ENCODE data around the gene TBX21. TPM values are rescaled to one million over a fixed set of nuclear protein-coding genes. Genes with fewer than 3 reads are reported as not detected.

TBX21 gene
- total and polyA plus RNA-seq, 7 donors, result 0.04 to 0.36 (median 0.12) TPM; not detected in 1

DNA sequence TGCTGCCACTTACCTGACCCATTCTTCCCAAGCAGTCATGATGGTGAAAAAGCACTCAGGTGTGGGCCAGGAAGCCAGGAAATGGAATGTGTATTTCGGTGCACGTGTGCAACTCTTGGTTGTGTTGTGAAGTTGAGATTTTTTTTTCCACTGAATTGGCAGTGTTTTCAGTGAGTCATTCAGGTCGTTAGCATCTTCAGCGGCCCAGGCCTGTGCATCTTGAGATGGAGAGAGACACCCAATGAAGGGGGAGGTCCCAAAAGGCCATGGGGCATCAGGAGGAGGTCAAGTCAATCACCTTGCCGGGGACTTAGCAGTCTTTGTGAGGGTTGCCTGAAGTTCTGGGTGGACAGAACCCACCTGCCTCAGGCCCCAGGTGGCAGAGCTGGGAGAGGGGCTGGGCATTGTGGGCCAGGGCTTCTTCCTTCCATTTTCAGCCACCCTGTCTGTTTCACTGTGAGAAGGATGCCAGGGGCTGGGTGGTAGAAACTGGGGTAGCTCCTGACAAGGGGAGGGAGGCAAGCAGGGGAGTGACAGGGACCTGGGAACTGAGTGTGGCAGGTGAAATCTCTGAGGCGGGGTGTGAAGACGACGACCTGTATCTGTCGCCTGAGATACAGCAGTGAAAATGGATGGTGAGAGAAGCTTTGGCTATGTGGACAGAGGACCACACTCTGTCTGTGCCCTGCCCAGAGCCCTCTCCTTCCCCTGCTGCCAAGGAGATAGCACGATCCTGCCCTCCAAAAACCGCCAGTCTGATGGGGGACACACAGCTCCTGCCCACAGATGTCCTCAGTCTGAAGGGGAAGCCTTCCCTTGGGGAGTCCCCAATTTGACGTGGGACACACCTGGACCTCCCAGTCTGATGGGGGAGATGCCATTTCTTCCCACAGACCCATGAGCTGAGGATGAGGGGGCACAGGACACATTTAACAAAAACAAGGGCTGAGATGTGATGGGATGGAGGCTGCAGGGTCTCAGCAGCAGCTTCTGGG, 27.2 kb upstream of the TBX21 start:
- peaks cover 19% of the 10 kb centered on the region for H3K4me1 ChIP-seq
- 67 to 78% (median 74%) methylated on average over 12 of the region's 12 CpGs for WGBS, 3 donors
- ATAC-seq, result no peak
- no peak for TF ChIP-seq CTCF (IDR thresholded peaks at IDR 0.05)
- H3K9me3 ChIP-seq, result no peaks in the 10 kb centered on the region
- H3K4me3 ChIP-seq, result no peak overlapping the region
- H3K36me3 ChIP-seq (ENCODE audit: insufficient read depth in 1 of 2, low read depth in 1 of 2), result peaks cover 0 to 24% of the 10 kb centered on the region in 2 donors
- intact Hi-C loops (cut with DNase I), result no loop called here
- H3K27me3 ChIP-seq (ENCODE audit: insufficient read depth in 3 of 3, low read length in 2 of 3), result no peaks in the 10 kb centered on the region
- DNase-seq, result no peak
- no peak overlapping the region for H3K27ac ChIP-seq

DNA sequence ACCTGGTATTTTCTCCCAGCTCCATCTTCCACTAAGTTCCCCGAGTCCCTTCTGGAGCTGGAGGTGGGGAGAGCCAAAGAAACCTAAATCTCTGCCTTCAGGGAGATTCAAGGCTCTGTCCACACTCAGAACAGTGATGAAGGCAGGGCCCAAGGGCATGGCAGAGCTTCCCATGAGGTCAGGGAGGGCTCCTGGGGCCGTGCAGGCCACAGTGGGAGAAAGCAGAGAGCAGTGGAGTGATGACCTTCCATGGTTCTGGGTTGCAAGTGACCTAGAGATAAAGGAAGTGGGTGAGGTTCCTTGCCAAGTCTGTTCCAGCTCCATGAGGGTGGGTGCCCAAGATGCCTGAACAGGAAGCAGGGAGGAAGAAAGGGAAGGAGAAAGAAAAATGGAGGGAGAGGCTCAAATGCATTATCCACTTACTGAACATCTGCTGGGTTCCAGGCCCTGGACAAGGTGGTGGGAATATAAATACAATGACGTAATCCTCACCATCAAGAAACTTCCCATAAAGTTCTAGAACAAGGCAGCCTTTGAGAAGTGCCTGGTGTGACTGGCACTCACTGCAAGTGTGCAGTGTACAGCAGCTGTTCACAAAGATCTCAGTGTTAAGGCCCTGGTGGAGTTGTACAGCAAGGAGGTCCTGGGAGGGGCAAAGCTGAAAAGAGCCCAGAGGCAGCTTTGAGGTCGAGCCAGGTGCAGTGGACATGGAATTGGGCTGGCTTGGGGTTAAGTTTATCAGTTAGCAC, 25.8 kb upstream of the TBX21 start:
- peaks cover 0 to 30% of the 10 kb centered on the region in 2 donors for H3K36me3 ChIP-seq (ENCODE audit: insufficient read depth in 1 of 2, low read depth in 1 of 2)
- DNase-seq (no peak), ATAC-seq (no peak)
- WGBS, 3 donors, result 58 to 72% (median 67%) methylated on average over 4 of the region's 4 CpGs
- no peak overlapping the region for H3K4me3 ChIP-seq
- H3K4me1 ChIP-seq, result peaks cover 19% of the 10 kb centered on the region
- no peaks in the 10 kb centered on the region for H3K9me3 ChIP-seq
- intact Hi-C loops (cut with DNase I), result no loop called here
- no peak overlapping the region for H3K27ac ChIP-seq
- TF ChIP-seq CTCF (IDR thresholded peaks at IDR 0.05), result no peak
- H3K27me3 ChIP-seq (ENCODE audit: insufficient read depth in 3 of 3, low read length in 2 of 3), result no peaks in the 10 kb centered on the region

DNA sequence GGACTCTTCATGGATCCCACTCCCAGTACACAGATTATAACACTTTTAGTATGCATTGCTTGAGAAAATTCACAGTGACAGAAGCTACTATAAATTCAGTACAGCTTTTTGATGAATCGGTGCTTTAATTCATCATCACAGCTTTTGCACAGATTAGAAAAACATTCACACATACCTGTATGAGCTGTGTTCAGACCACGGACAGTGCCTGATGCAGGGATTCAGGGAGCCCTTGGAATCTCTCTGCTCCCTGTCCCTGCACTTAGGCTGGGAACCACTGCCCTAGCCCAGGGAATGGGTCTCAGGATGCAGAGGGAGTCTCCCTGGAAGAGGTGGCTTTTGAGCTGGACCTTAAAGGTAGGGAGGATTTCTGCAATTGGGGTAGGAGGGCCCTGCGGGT, 25.2 kb upstream of the TBX21 start:
- WGBS, 3 donors, result 63 to 77% (median 77%) methylated on average over 3 of the region's 3 CpGs
- ATAC-seq (no peak), DNase-seq (no peak)
- Histone ChIP-seq H3K27me3 (ENCODE audit: insufficient read depth in 3 of 3, low read length in 2 of 3) (peaks cover 0 to 2% (median 0%) of the 10 kb centered on the region in 3 donors), H3K27ac (no peak overlapping the region), H3K4me1 (peaks cover 19% of the 10 kb centered on the region), H3K9me3 (no peaks in the 10 kb centered on the region), H3K36me3 (ENCODE audit: insufficient read depth in 1 of 2, low read depth in 1 of 2) (peaks cover 0 to 28% of the 10 kb centered on the region in 2 donors), H3K4me3 (no peak overlapping the region)
- intact Hi-C loops (cut with DNase I), result no loop called here
- no peak for TF ChIP-seq CTCF (IDR thresholded peaks at IDR 0.05)

DNA sequence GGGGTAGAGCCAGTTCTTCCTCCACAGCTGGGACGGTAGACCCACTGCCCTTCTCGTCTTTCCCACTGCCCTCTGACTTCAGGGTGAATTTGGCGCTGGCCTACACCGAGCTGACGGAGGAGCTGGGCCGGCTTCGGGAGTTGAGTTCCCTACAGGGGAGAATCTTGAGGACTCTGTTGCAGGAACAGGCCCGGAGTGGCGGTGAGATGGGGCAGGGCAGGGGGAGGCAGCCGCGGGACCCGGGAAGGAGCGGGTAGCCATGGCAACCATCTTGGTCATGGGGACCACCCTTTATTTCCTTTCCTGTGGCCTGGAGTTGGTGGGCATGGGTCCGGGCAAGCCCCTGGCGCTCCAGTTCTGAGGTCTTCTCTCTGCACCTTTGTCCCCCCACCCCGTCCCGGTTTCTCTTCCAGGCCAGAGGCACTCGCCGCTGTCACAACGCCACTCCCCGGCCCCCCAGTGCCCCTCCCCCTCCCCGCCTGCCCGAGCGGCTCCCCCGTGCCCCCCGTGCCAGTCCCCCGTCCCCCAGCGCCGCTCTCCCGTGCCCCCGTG, 24.6 kb upstream of the TBX21 start:
- intact Hi-C loops (cut with DNase I), result no loop called here
- no peak for TF ChIP-seq CTCF (IDR thresholded peaks at IDR 0.05)
- Histone ChIP-seq H3K36me3 (ENCODE audit: insufficient read depth in 1 of 2, low read depth in 1 of 2) (peaks cover 0 to 28% of the 10 kb centered on the region in 2 donors), H3K9me3 (no peaks in the 10 kb centered on the region), H3K4me1 (peaks cover 19% of the 10 kb centered on the region), H3K27ac (no peak overlapping the region), H3K27me3 (ENCODE audit: insufficient read depth in 3 of 3, low read length in 2 of 3) (peaks cover 0 to 4% (median 0%) of the 10 kb centered on the region in 3 donors), H3K4me3 (peak overlapping the region; percentile 39)
- DNase-seq (no peak), ATAC-seq (peak in 1 of 4 donors; percentile 14)
- WGBS, 3 donors, result 59 to 79% (median 60%) methylated on average over 14 to 31 of the region's 31 CpGs

Measured in psoas muscle (tissue), 8 donors.